ENCODE measurements around the gene THSD4. TPM values are rescaled to one million over a fixed set of nuclear protein-coding genes. Genes with fewer than 3 reads are reported as not detected.

The THSD4 gene
- total and polyA plus RNA-seq, 2 of the 8 experiments (the other 6 are each of a cell fraction or from before 2014, with no cell fraction given): 2.5 to 6.2 TPM

GRCh38 chr15:71071529-71071928, 43.7 kb upstream of the THSD4 start:
- no peaks in the 10 kb centered on the region for H3K27me3 ChIP-seq (replicated peaks in 1 of 4; ENCODE audit: control insufficient read depth in 3 of 4, extremely low read depth in 1 of 4, insufficient read depth in 3 of 4, low read length in 3 of 4)
- no peaks in the 10 kb centered on the region for H3K36me3 ChIP-seq (ENCODE audit: control insufficient read depth in 2 of 4, insufficient read depth in 4 of 4, low read length in 3 of 4)
- no peak overlapping the region for H3K56ac ChIP-seq (replicated peaks; ENCODE audit: insufficient read length, low read depth, low read length)
- H3K18ac ChIP-seq (ENCODE audit: extremely low read depth, low read length): no peak overlapping the region
- FAIRE-seq (no peak), DNase-seq (ENCODE audit: low read depth in 1 of 2, low spot score in 2 of 2) (no peak)
- H4K91ac ChIP-seq (replicated peaks; ENCODE audit: insufficient read length, low read length): no peak overlapping the region
- no peak overlapping the region for H3K4me3 ChIP-seq (ENCODE audit: extremely low read depth in 1 of 4, insufficient read depth in 2 of 4, low read depth in 3 of 4, low read length in 4 of 4)
- no peak overlapping the region for H2BK20ac ChIP-seq (ENCODE audit: low read length)
- H2AFZ ChIP-seq (ENCODE audit: low read length): no peak overlapping the region
- H4K20me1 ChIP-seq (replicated peaks in 1 of 2; ENCODE audit: control insufficient read depth in 1 of 2, insufficient read depth in 2 of 2, low read length in 2 of 2): no peaks in the 10 kb centered on the region
- ChIA-PET POLR2A (ENCODE audit: partially characterized antibody) (no interaction called here), CTCF (ENCODE audit: partially characterized antibody) (interaction anchor here (0.8 kb wide), 1 partner anchor 60 kb away, joined by 3 read pairs; no protein-coding TSS in a partner anchor)
- no peaks in the 10 kb centered on the region for H3K79me1 ChIP-seq (ENCODE audit: low read depth, low read length)
- no peak overlapping the region for H3K9ac ChIP-seq (replicated peaks in 1 of 4; ENCODE audit: extremely low read depth in 1 of 4, low read depth in 3 of 4, low read length in 3 of 4)
- no peak overlapping the region for H2BK15ac ChIP-seq (ENCODE audit: low read length)
- no peak overlapping the region for H4K8ac ChIP-seq (ENCODE audit: extremely low read depth, insufficient read depth, low read length)
- no peak overlapping the region for H3K4me2 ChIP-seq (ENCODE audit: insufficient read depth in 1 of 2, low read depth in 2 of 2, low read length in 2 of 2)
- no peaks in the 10 kb centered on the region; the same call in 1 of the 2 replicates for H3K23me2 ChIP-seq (ENCODE audit: low read depth, low read length)
- 0 out of 4 replicates have a peak, but pooled peaks cover 3 to 4% of the 10 kb centered on the region in 2 experiments for H3K9me3 ChIP-seq (ENCODE audit: insufficient read depth in 2 of 2, low read depth in 1 of 2, low read length in 1 of 2)
- no peak overlapping the region for H2AK5ac ChIP-seq (ENCODE audit: low read depth, low read length)
- H3K14ac ChIP-seq (ENCODE audit: insufficient read length): no peak overlapping the region
- H2BK12ac ChIP-seq (ENCODE audit: low read depth, low read length): no peak overlapping the region
- H4K5ac ChIP-seq (ENCODE audit: insufficient read length, low read depth, low read length): no peak overlapping the region
- H2BK5ac ChIP-seq (ENCODE audit: low read depth, low read length): no peak overlapping the region
- no peaks in the 10 kb centered on the region for H3K79me2 ChIP-seq (ENCODE audit: control insufficient read depth in 1 of 2, insufficient read depth in 2 of 2, low read length in 2 of 2)
- no peak overlapping the region for H3K4ac ChIP-seq (replicated peaks; ENCODE audit: insufficient read length, low read depth, low read length)
- no peak overlapping the region for H3K27ac ChIP-seq (ENCODE audit: low read depth, low read length)
- no peaks in the 10 kb centered on the region for H3K4me1 ChIP-seq (replicated peaks in 1 of 4; ENCODE audit: control insufficient read depth in 3 of 4, insufficient read depth in 4 of 4, low read length in 3 of 4)
- no peak overlapping the region for H2BK120ac ChIP-seq (replicated peaks; ENCODE audit: low read depth, low read length)
- no peak overlapping the region for H3K23ac ChIP-seq (ENCODE audit: insufficient read length)
- TF ChIP-seq SAP30 (IDR thresholded peaks at IDR 0.05; ENCODE audit: insufficient read depth, insufficient replicate concordance, low read length) (no peak), ATF2 (IDR thresholded peaks at IDR 0.05; ENCODE audit: low read length) (no peak), PHF8 (conservative IDR thresholded peaks at IDR 0.05; ENCODE audit: low read depth, low read length) (no peak), RNF2 (IDR thresholded peaks at IDR 0.05; ENCODE audit: borderline replicate concordance, low read depth, low read length, missing control alignments, poor library complexity, severe bottlenecking) (no peak), SP1 (IDR thresholded peaks at IDR 0.05; ENCODE audit: low read depth, low read length) (no peak), CBX5 (IDR thresholded peaks at IDR 0.05; ENCODE audit: low read depth, low read length) (no peak), POU5F1 (IDR thresholded peaks at IDR 0.05; ENCODE audit: low read depth, low read length) (no peak), CREB1 (IDR thresholded peaks at IDR 0.05) (no peak), TCF12 (IDR thresholded peaks at IDR 0.05; ENCODE audit: low read depth, low read length) (no peak), FOSL1 (IDR thresholded peaks at IDR 0.05; ENCODE audit: insufficient read depth, low read depth, low read length) (no peak), EP300 (IDR thresholded peaks at IDR 0.05; ENCODE audit: borderline replicate concordance in 1 of 2, low read depth in 2 of 2, low read length in 2 of 2) (no peak), E2F6 (IDR thresholded peaks at IDR 0.05) (no peak)

Measured in H1 (cell line).